HG02678 (cell line): ENCODE measurements around the gene RAI1.

Experiments used
- ATAC-seq: cut with Tn5 transposase; IDR thresholded peaks from one replicate; pipeline ENCODE4 v1.9.1; 2021; ENCODE audit warnings: mild to moderate bottlenecking, moderate library complexity; ENCODE audit not compliant: unreplicated experiment

Gene RAI1

DNA sequence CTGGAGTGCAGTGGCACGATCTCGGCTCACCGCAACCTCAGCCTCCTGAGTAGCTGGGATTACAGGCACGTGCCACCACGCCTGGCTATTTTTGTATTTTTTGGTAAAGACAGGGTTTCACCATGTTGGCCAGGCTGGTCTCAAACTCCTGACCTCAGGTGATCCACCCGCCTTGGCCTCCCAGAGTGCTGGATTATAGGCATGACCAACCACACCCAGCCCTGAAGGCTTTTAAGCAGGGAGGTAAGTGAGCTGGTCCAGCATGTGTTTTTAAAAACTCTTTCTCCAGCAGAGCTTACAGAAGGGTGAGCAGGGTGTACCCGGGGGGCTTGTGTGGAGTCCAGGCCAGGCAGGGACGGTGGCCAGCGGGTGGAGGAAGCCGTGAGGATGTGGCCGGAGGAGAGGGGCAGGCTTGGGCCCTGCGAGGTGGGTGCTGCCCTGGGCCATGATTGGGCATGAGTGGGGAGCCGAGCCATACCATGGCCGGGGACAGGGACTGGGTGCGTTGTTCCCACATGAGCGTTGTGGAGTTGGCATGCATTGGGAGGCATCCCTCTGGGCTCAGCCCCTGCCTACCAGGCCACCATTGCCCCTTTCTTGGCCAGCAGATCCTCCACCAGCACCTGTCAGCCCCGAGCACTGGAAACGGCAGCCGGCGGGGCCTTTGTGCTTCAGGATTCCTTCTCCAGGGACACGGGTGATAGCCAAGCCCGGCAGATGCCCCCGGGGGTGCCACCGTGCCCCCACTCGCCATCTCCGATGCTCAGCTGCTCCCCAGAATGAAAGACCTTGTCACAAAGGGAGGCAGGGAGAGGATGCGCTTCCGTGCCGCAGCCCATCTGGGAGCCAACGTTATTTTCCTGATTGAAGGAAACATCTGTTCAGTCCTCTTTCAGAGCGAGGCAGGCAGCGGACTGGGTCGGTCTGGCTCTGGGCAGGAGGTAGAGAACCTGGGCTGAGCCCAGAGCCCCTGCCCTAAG lies 64.5 kb downstream of the RAI1 start:
- no peak for ATAC-seq

DNA sequence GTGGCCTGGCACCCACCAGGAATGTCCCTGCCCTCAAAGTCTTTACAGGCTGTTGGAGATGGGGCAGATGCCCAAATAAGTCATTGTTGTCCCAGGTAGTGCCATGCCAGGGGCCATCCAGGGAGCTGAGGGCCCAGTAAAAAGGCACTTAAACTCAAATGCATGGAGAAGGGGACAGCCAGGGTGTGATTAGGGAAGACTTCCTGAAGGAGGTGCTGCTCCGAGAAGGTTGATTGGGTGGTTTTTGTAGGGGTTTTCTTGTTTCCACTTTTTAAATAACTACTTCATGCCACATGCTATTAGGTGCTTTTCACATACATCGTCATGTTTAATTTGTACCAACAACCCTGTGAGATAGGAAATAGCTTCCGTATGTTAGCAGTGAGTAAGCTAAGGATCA lies 66.9 kb downstream of the RAI1 start:
- no peak for ATAC-seq

GRCh38 chr17:17748604-17749003 lies 67.3 kb downstream of the RAI1 start:
- no peak for ATAC-seq

DNA sequence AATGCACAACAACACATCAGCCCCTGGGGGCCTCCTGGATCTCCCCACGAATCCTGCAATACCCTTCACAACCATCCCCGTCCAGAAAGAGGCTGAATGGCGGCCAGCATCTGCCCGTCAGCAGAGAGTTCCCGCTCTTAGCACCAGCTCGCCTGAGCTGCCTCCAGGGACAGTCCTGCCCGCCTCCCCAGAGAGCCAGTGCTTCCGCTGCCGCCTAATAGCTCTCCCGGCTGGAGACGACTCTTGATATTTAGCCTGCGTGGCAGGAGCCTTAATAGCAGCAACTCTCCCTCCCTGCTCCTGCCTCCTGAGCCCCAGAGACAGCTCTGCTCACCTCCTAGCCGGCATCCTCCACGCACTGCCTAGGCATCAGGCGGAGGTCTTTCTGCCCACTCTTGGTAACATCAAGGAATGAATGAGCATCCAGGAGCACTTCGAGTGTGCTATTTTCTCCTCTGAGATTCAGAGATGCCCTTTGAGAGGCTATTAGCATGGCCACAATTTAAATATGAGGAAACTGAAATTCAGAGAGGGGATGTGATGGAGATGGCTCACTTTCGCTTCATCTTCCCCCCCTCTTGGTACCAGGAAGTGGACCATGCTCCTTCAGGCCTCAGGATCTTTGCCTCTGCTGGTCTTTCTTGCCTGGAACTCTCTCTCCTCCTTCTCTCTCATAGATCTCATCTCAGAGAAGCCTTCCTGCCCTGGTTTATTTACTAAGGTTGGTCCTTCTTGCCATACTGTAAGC lies 67.9 kb downstream of the RAI1 start:
- no peak for ATAC-seq

GRCh38 chr17:17749921-17750320 lies 68.7 kb downstream of the RAI1 start:
- ATAC-seq = no peak

- ATAC-seq = no peak
These were observed 69.6 kb downstream of the RAI1 start for GRCh38 chr17:17750881-17751280.

GRCh38 chr17:17751489-17752088 lies 70.3 kb downstream of the RAI1 start:
- no peak for ATAC-seq

DNA sequence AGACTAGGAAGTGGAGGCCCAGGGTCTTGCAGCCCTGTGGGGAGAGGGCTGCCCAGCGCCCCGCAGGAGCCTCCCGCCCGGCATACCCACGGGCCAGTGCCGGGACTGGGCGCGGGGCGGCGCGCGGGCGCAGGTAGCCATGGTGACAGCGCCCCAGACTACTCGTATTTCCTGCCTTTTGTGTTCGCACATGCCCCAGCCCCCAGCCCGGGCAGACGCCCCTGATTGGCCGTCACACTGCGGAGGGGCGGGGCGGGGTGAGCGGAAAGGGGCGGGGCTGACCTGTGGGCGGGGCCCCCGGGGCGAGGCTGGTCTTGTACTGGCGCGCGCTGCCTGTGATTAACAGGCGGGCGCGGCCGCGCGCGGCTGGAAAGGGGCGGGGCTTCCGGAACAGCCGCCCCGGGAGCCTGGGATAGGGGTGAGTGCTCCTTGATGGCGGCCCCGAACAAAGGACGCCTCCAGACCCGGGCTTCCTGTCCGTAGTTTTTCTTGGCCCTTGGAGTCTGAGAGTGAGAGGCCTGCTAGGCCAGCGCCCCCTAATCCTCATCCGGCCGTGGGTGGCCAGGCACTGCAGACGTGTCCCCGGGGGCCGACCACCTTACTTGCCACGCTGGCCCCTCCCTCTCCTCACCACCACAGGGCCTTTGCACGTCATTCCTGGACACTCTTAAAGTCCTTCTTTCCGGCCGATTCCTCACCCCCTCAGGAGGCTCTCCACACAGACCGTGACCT lies 71.0 kb downstream of the RAI1 start:
- ATAC-seq = peak; percentile 87

DNA sequence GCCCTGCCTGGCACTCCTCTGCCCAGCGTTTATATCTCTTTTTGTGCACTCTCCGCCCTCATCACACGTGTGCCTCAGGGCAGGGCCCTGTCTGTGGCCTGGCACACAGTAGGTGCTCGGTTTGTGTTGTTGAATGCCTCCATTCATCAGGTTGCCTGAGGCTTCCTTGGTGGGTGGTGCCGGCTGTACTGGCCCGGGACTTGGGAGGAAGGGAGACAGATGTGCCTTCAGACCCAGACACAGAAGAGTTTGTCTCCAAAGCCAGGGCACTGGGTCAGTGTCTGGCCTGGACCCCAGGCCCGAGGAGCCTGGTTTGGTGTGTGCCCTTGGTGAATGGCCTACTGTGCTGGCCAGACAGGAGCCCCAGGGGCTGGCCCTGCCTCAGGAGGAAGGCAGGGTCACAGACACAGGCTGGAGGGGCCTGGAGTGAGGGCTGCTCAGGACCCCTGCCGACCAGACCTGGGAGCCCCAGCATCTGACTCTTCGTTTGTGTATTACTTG lies 71.6 kb downstream of the RAI1 start:
- no peak for ATAC-seq

- no peak for ATAC-seq
These were observed 73.7 kb downstream of the RAI1 start for GRCh38 chr17:17754719-17755686.

GRCh38 chr17:17755715-17756114 lies 74.5 kb downstream of the RAI1 start:
- no peak for ATAC-seq

DNA sequence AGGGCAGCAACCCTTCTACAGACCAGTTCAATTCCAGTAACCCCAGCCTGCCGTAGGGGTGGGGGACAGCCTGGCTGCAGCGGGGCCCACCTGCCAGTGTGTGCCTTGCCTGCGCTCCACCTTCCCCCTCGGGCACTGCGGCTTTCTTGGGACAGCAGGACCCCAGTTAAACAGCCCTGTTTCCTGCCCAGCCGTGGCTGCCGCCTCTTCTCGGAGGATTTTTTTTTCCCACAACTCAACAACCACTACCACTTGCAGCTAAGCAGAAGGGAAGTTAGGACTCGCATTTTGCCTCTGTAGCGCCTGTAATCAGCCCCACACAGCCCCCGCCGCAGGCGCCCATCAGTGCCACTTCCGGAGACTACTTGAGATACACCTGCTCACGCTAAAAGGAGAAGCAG lies 76.1 kb downstream of the RAI1 start:
- no peak for ATAC-seq

DNA sequence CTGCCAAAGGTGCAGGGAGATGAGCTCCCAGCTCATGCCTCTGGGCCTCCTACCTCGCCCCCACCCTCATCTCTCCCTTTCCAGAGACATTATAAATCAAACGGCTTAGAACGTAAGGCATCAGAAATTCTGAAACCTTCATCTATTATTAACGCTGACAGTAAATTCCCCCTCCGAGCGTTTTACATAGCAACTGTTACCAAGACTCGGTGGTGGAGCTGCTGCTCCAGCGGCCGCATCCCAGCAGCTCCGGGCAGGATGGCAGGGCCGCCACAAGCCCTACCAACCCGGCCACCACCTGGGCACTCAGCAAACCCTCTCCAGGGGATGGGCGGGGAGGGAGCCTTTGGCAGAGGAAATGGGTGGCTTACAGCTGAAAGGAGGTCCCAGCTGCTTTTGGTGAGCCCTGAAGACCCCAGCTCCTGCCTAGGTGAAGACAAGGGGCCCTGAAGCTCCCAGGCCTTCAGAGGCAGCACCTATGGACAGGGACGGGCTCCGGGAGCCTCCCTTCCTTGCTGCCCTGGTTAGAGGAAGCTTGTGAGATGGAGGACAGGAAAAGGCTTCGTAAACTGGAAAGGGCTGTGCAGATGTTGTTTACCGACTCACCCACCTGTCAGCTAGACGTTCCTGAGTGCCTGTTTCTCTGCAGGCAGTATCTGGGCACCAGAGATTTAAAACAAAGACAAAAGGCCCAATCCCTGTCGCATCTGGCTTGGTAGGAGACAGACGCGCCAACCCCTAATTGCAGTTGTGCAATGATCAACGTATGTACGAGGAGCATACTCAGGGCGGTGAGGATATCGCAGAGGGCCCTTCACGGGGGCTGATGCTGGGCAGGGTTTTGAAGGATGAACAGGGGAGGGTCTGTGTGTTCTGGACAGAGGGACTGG lies 76.9 kb downstream of the RAI1 start:
- ATAC-seq = no peak

- ATAC-seq = no peak
These were observed 77.8 kb downstream of the RAI1 start for GRCh38 chr17:17758941-17759563.

DNA sequence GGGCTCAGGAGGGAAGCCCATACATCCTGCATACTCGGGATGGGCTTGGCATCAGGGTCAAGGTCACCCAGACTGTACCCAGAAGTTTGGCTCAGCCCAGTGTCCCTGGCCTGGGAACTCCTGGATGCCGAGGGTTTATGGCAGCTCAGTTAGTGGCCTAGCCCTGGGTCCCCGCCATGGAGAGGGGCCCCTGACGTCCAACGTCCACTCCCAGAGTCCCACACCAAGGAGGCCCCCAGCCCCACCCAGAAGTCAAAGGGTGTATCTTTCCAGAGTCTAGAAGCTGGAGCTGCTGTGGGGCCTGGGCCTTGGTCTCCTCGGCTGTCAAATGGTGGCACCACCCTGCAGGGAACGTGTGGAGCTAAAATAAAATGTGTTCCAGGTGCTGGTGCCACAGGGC lies 79.1 kb downstream of the RAI1 start:
- no peak for ATAC-seq

DNA sequence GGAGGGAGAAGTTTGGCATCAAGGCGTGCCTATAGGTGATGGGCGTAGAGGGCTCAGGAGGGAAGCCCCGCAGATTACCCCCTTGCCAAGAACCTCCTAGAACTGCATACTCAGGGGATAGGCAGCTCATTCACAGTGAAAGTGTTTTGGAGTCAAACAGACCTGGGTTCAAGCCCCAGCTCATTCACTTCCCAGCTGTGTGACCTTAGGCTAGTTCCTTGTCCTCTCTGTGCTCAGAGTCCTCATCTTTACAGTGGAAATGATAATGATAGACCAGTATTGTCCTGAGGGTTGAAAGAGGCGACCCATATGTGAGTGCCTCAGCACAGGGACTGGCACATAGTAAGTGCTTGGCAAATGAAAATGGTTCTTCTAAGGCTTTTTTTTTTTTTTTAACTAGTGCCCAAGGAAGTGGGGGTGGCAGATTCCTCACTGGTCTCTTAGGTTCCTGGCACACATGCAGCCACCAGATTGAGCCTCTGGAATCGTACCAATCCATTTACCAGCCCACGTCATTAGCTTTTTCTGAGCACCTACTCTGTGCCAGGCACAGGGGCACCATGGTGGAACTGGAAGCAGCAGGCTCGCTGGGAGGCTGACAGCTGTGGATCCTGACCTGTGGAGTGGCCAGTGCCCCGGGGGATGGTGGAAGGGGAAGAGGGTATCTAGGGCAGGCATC lies 79.8 kb downstream of the RAI1 start:
- ATAC-seq = no peak

DNA sequence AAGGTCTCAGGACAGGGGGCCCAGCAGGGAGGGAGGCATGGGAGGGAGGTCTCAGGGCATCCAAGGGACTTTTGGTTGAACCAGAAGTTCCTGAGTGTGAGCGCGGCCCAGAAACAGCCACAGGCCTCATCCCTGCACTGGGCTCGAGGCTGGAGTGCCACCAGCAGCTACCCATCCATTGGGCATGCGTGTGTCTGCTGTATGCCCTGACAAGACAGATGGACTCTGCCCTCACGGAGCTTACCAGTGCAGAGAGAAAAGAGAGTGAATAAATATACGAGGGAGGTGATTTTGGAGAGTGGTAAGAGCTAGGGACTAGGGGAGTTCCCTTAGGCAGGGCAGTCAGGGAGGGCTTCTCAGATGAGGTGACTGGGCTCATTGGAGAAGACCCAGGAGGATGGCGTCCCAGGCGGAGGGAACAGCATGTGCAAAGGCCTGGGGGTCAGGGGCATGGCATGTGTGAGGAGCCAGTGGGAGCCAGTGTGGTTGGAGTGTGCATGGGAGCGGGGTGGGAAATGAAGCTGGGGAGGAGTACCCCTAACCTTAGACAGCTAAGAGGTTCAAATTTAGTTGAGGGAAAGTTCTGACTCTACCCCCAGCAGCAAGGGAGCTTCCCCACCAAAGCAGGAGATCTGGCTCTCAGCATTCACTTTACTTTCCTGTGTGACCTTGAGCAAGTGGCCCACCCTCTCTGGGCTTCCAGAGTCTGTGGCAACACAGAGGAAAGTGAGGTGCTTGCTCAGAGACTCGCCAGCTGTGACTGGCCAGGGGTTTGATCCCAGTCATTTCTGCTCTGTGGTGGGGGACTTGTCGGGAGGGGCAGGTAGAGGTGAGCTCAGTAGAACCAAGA lies 80.9 kb downstream of the RAI1 start:
- no peak for ATAC-seq
